SU-DHL-6 (cell line): Measurements from ENCODE around the gene TIMP3.

Experiments used
- H2AFZ ChIP-seq: fragments of 200-600 bp; sonication (generic); 2 replicates; pipeline ENCODE4 v1.6.1; 2014; ENCODE audit warnings: low read depth, mild to moderate bottlenecking, moderate library complexity, mixed read lengths, antibody characterized with exemption, low read length; ENCODE audit not compliant: severe bottlenecking
- H3F3A ChIP-seq: fragments of 200-600 bp; shearing (Covaris generic); 2 replicates; pipeline ENCODE4 v1.6.0; 2016; ENCODE audit warnings: antibody characterized with exemption, mild to moderate bottlenecking; ENCODE audit not compliant: insufficient read depth
- H3K27ac ChIP-seq: fragments of 200-600 bp; sonication (generic); 2 replicates; pipeline ENCODE4 v1.5.1; 2016; ENCODE audit warnings: low read depth, mild to moderate bottlenecking, low read length, moderate library complexity, mixed read lengths
- H3K27me3 ChIP-seq: fragments of 200-600 bp; sonication (generic), shearing (Covaris generic); 2 replicates; pipeline ENCODE4 v1.6.0; 2014; ENCODE audit warnings: mild to moderate bottlenecking, low read length
- H3K36me3 ChIP-seq: fragments of 200-600 bp; sonication (generic); 2 replicates; pipeline ENCODE4 v1.6.1; 2014; ENCODE audit warnings: mild to moderate bottlenecking, low read length, mixed read lengths
- H3K4me2 ChIP-seq: fragments of 300-600, 200-600 bp; shearing (Covaris generic), sonication (generic); 2 replicates; pipeline ENCODE4 v1.6.0; 2014; ENCODE audit warnings: low read length, low read depth, mild to moderate bottlenecking; ENCODE audit not compliant: poor library complexity, severe bottlenecking
- H3K4me3 ChIP-seq: fragments of 200-600 bp; sonication (generic); 2 replicates; pipeline ENCODE4 v1.5.1; 2014; ENCODE audit warnings: antibody characterized with exemption, low read length, mild to moderate bottlenecking, mixed read lengths; ENCODE audit not compliant: insufficient read depth, poor library complexity, severe bottlenecking
- H3K79me2 ChIP-seq: fragments of 200-600 bp; sonication (generic); 2 replicates; pipeline ENCODE4 v1.6.1; 2014; ENCODE audit warnings: mild to moderate bottlenecking, low read length, moderate library complexity; ENCODE audit not compliant: insufficient read depth
- H3K9ac ChIP-seq: fragments of 200-600 bp; sonication (generic); 2 replicates; pipeline ENCODE4 v1.7.0; 2014; ENCODE audit warnings: mild to moderate bottlenecking, low read length
- H3K9me2 ChIP-seq: fragments of 200-600 bp; sonication (generic); replicated peaks from 2 replicates; pipeline ENCODE4 v1.6.1; 2014; ENCODE audit warnings: low read length; ENCODE audit not compliant: insufficient read depth
- H3K9me3 ChIP-seq: fragments of 200-600 bp; sonication (generic); 2 replicates; pipeline ENCODE4 v1.6.1; 2014; ENCODE audit warnings: low read length, mixed read lengths; ENCODE audit not compliant: insufficient read depth
- H4K20me1 ChIP-seq: fragments of 200-600 bp; sonication (generic); 2 replicates; pipeline ENCODE4 v1.6.1; 2014; ENCODE audit warnings: low read depth, mild to moderate bottlenecking, antibody characterized with exemption, low read length, moderate library complexity, mixed read lengths
- EZH2phosphoT487 ChIP-seq: fragments of 200-600 bp; sonication (generic), shearing (Covaris generic); conservative IDR thresholded peaks from 2 replicates; pipeline ENCODE4 v1.6.1; 2018; ENCODE audit warnings: mild to moderate bottlenecking, antibody characterized with exemption, low read length, moderate library complexity, mixed read lengths
- TF ChIP-seq, protein P1 (sequence below): fragments of 200-600 bp; sonication (generic); IDR thresholded peaks from one replicate; pipeline ENCODE4 v1.5.1; 2017; ENCODE audit warnings: antibody characterized with exemption, mild to moderate bottlenecking, low read length, moderate library complexity; ENCODE audit not compliant: insufficient read depth, poor library complexity, severe bottlenecking

Gene TIMP3

DNA sequence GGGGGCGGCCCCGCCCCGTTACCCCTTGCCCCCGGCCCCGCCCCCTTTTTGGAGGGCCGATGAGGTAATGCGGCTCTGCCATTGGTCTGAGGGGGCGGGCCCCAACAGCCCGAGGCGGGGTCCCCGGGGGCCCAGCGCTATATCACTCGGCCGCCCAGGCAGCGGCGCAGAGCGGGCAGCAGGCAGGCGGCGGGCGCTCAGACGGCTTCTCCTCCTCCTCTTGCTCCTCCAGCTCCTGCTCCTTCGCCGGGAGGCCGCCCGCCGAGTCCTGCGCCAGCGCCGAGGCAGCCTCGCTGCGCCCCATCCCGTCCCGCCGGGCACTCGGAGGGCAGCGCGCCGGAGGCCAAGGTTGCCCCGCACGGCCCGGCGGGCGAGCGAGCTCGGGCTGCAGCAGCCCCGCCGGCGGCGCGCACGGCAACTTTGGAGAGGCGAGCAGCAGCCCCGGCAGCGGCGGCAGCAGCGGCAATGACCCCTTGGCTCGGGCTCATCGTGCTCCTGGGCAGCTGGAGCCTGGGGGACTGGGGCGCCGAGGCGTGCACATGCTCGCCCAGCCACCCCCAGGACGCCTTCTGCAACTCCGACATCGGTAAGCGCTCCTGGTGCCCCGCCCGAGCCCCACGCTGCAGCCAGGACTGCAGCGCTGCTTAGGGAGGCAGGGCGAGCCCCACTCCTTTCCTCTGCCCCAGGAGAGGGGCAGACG lies at the start of gene TIMP3:
TIMP3 (plus strand) TSS at position 169 of the 700 bp plus-strand sequence; CDS start at position 466, 297 bp downstream.
- no peak within 1 kb of the TSS for H3K4me2 ChIP-seq
- TF ChIP-seq, protein P1, sequence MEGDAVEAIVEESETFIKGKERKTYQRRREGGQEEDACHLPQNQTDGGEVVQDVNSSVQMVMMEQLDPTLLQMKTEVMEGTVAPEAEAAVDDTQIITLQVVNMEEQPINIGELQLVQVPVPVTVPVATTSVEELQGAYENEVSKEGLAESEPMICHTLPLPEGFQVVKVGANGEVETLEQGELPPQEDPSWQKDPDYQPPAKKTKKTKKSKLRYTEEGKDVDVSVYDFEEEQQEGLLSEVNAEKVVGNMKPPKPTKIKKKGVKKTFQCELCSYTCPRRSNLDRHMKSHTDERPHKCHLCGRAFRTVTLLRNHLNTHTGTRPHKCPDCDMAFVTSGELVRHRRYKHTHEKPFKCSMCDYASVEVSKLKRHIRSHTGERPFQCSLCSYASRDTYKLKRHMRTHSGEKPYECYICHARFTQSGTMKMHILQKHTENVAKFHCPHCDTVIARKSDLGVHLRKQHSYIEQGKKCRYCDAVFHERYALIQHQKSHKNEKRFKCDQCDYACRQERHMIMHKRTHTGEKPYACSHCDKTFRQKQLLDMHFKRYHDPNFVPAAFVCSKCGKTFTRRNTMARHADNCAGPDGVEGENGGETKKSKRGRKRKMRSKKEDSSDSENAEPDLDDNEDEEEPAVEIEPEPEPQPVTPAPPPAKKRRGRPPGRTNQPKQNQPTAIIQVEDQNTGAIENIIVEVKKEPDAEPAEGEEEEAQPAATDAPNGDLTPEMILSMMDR = no peak
- no peak for TF ChIP-seq EZH2phosphoT487
- no peaks in the 10 kb centered on the region for H4K20me1 ChIP-seq
- no peak within 1 kb of the TSS for H3K9ac ChIP-seq
- H3K4me3 ChIP-seq = no peak within 1 kb of the TSS
- no peaks in the 10 kb centered on the region for H3K36me3 ChIP-seq
- no peaks in the 10 kb centered on the region for H3K9me3 ChIP-seq
- no peaks in the 10 kb centered on the region for H3K9me2 ChIP-seq
- H2AFZ ChIP-seq = no peak within 1 kb of the TSS
- no peaks in the 10 kb centered on the region for H3F3A ChIP-seq
- no peaks in the 10 kb centered on the region for H3K27me3 ChIP-seq
- no peaks in the 10 kb centered on the region for H3K79me2 ChIP-seq
- H3K27ac ChIP-seq = no peak within 1 kb of the TSS

DNA sequence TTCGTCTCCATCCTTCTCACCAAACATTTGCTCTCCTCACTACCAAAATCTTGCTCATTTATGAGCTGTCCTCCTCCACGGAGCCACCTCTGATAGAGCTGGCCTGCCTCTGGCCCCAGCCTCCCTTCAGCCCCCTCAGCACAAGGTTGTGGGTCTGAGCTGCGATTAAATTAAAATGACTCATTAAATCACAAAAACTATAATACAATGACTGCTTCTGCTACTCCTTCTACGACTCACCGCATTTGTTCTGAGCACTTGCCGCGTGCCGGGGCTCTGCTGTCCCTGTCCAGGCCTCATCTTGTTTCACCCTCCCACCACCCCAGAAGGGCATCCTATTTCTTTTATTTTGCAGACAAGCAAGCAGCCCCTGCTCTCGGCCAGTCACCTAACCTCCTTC lies 49.2 kb upstream of the TIMP3 start:
- no peaks in the 10 kb centered on the region for H3K36me3 ChIP-seq
- no peak overlapping the region for H3K4me2 ChIP-seq
- no peaks in the 10 kb centered on the region for H3F3A ChIP-seq
- no peaks in the 10 kb centered on the region for H3K79me2 ChIP-seq
- no peaks in the 10 kb centered on the region for H3K27me3 ChIP-seq
- no peak overlapping the region for H3K9ac ChIP-seq
- H3K27ac ChIP-seq = no peak overlapping the region
- no peak overlapping the region for H2AFZ ChIP-seq
- no peaks in the 10 kb centered on the region for H4K20me1 ChIP-seq
- TF ChIP-seq EZH2phosphoT487 = no peak
- TF ChIP-seq, protein P1 = no peak
- no peaks in the 10 kb centered on the region for H3K9me3 ChIP-seq
- no peaks in the 10 kb centered on the region for H3K9me2 ChIP-seq
- H3K4me3 ChIP-seq = no peak overlapping the region

DNA sequence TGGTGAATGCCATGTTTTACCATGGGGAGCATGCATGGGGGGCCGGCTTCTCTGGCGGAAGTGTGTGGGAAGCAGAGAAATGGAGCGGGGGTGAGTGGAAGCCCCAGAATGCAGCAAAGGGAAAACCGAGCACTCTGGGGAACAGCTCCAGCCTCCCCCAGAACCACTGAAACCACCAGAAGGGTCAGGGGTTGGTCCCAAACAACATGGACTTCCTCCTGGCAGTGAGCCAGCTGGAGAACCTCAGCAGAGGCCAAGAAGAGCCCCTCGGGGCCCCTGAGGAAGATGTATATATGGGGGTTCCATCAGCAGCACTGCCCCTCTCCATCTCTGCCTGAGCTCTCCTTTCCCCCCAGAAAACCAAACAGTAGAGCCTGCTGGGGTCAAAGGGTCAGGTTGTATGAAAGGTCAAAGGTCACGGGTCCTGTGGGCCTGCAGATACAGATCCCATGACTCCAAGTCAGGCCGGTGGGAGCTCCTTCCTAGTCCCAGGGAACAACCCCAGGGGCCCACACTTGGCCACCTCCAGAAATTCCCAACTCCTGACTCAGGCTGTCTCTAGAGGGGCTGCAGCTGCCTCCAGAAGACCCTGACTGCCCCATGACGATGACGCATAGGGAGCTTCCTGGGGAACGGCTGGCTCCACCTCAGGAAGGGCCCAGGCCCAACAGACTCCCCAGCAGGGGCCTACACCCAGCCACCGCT lies 48.5 kb upstream of the TIMP3 start:
- TF ChIP-seq, protein P1 = no peak
- no peak for TF ChIP-seq EZH2phosphoT487
- Histone ChIP-seq H3K36me3 (no peaks in the 10 kb centered on the region), H3K4me2 (no peak overlapping the region)

More for the DNA sequence above, 48.5 kb upstream of the TIMP3 start:
- no peaks in the 10 kb centered on the region for H4K20me1 ChIP-seq
- no peak overlapping the region for H3K27ac ChIP-seq
- H3K4me3 ChIP-seq = no peak overlapping the region
- no peak overlapping the region for H2AFZ ChIP-seq
- H3K27me3 ChIP-seq = no peaks in the 10 kb centered on the region
- no peaks in the 10 kb centered on the region for H3K9me2 ChIP-seq
- no peaks in the 10 kb centered on the region for H3K79me2 ChIP-seq
- H3F3A ChIP-seq = no peaks in the 10 kb centered on the region
- H3K9me3 ChIP-seq = no peaks in the 10 kb centered on the region
- no peak overlapping the region for H3K9ac ChIP-seq
